Measurements from ENCODE around the gene JARID2. TPM values are rescaled to one million over a fixed set of nuclear protein-coding genes. Genes with fewer than 3 reads are reported as not detected.

The JARID2 gene
- total and polyA plus RNA-seq, 9 of the 15 experiments (the other 6 are each of a cell fraction or from before 2014, with no cell fraction given) = 5.0 to 29.0 (median 15.6) TPM

DNA sequence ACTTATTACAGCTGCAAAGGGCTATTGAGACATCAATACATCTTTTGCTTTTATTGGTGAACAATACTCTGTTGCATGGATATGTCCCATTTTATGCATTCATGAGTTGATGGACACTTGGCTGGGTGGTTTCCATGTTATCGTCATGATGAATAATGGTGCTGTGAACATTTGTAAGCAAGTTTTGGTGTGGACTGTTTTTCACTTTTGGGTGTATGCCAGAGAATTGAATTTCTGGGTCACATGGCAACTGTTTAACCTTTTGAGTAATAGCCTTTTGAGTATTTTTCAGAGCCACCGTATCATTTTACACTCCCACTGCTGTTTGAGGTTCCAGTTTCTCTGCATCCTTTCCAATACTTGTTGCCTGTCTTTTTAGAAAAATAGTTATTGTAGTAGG lies 107.0 kb downstream of the JARID2 start (continued):
- TF ChIP-seq, protein P1, sequence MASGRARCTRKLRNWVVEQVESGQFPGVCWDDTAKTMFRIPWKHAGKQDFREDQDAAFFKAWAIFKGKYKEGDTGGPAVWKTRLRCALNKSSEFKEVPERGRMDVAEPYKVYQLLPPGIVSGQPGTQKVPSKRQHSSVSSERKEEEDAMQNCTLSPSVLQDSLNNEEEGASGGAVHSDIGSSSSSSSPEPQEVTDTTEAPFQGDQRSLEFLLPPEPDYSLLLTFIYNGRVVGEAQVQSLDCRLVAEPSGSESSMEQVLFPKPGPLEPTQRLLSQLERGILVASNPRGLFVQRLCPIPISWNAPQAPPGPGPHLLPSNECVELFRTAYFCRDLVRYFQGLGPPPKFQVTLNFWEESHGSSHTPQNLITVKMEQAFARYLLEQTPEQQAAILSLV (tag; IDR thresholded peaks at IDR 0.05) = no peak
- TF ChIP-seq SIRT6 (IDR thresholded peaks at IDR 0.05; ENCODE audit: low read depth, low read length) (no peak), HDAC1 (IDR thresholded peaks at IDR 0.05) (no peak), KLF6 (CRISPR knock-in tag; IDR thresholded peaks at IDR 0.05; ENCODE audit: borderline replicate concordance) (no peak), RBM17 (IDR thresholded peaks at IDR 0.05; ENCODE audit: borderline replicate concordance, low read depth, low read length) (no peak), RAD51 (IDR thresholded peaks at IDR 0.05; ENCODE audit: borderline replicate concordance, low read depth) (peak; percentile 18; the same call in 1 of the 2 replicates)
- TF ChIP-seq, protein P2, sequence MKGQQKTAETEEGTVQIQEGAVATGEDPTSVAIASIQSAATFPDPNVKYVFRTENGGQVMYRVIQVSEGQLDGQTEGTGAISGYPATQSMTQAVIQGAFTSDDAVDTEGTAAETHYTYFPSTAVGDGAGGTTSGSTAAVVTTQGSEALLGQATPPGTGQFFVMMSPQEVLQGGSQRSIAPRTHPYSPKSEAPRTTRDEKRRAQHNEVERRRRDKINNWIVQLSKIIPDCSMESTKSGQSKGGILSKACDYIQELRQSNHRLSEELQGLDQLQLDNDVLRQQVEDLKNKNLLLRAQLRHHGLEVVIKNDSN (CRISPR knock-in tag; IDR thresholded peaks at IDR 0.05) = no peak
- TF ChIP-seq, protein P3, sequence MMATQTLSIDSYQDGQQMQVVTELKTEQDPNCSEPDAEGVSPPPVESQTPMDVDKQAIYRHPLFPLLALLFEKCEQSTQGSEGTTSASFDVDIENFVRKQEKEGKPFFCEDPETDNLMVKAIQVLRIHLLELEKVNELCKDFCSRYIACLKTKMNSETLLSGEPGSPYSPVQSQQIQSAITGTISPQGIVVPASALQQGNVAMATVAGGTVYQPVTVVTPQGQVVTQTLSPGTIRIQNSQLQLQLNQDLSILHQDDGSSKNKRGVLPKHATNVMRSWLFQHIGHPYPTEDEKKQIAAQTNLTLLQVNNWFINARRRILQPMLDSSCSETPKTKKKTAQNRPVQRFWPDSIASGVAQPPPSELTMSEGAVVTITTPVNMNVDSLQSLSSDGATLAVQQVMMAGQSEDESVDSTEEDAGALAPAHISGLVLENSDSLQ (IDR thresholded peaks at IDR 0.05) = peak; percentile 71

DNA sequence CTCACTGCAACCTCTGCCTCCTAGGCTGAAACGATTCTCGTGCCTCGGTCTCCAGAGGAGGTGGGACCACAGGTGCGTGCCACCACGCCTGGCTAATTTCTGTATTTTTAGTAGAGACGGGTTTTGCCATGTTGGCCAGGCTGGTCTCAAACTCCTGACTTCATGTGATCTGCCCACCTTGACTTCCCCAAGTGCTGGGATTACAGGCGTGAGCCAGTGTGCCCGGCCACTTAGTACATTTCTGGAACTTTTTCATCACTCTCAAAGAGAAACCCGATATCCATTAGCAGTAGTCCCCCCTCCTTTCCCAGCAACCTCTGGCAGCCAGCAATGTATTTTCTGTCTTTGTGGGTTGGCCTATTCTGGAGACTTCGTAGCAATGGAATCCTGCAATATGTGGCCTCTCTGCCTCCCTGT lies 109.8 kb downstream of the JARID2 start:
- Histone ChIP-seq H3K9ac (ENCODE audit: insufficient read depth in 1 of 2, low read depth in 2 of 2, low read length in 2 of 2) (no peak overlapping the region), H3K4me1 (replicated peaks in 1 of 2; ENCODE audit: control insufficient read depth in 2 of 2, insufficient read depth in 2 of 2, low read length in 2 of 2) (peaks cover 7 to 32% of the 10 kb centered on the region in 2 experiments; a peak in 4 of 5 replicates), H3K9me1 (ENCODE audit: control insufficient read depth, insufficient read depth, low read length) (peaks cover 6% of the 10 kb centered on the region), H2AFZ (ENCODE audit: low read depth, low read length) (no peak overlapping the region), H3K27me3 (ENCODE audit: control insufficient read depth in 2 of 2, insufficient read depth in 2 of 2, low read length in 2 of 2) (no peaks in the 10 kb centered on the region), H3K4me3 (no peak overlapping the region), H3K36me3 (ENCODE audit: control insufficient read depth, insufficient read depth, low read length) (no peaks in the 10 kb centered on the region), H3K9me3 (replicated peaks; ENCODE audit: control insufficient read depth, insufficient read depth, low read depth, low read length) (no peaks in the 10 kb centered on the region), H3K79me2 (ENCODE audit: control insufficient read depth, insufficient read depth, low read length) (peaks cover 97% of the 10 kb centered on the region), H3K4me2 (ENCODE audit: insufficient read depth, low read length) (no peak overlapping the region), H3K27ac (ENCODE audit: extremely low read depth, low read depth, low read length) (no peak overlapping the region), H4K20me1 (replicated peaks; ENCODE audit: control insufficient read depth, insufficient read depth, low read length) (peaks cover 35% of the 10 kb centered on the region)
- 84% methylated on average over 10 of the region's 10 CpGs for WGBS (ENCODE audit: insufficient coverage, low coverage, missing lambda C conversion rate)
- intact Hi-C loops (cut with micrococcal nuclease) (no loop called here), in situ Hi-C loops (cut with MboI) (no loop called here)
- FAIRE-seq (no peak), ATAC-seq (no peak), DNase-seq (ENCODE audit: extremely low read depth in 1 of 4, low spot score in 3 of 4) (no peak)
- BruUV-seq (replicated peaks) = no TSS peak
- ChIA-PET CTCF (ENCODE audit: low intra/inter-chr PET ratio) (no interaction called here), POLR2A (interaction anchor here (1.0 to 1.5 kb wide), 2 partner anchors 11 to 15 kb away, joined by 3 to 6 read pairs; no protein-coding TSS in a partner anchor)
- TF ChIP-seq HNRNPH1 (optimal IDR thresholded peaks at IDR 0.05; ENCODE audit: low read depth, low read length) (no peak), ZNF76 (CRISPR knock-in tag; IDR thresholded peaks at IDR 0.05; ENCODE audit: borderline replicate concordance) (no peak), ZNF347 (CRISPR knock-in tag; IDR thresholded peaks at IDR 0.05; ENCODE audit: low read depth) (no peak), ZFX (CRISPR knock-in tag; IDR thresholded peaks at IDR 0.05) (no peak), U2AF2 (optimal IDR thresholded peaks at IDR 0.05; ENCODE audit: low read depth, low read length) (no peak), ZBTB1 (CRISPR knock-in tag; IDR thresholded peaks at IDR 0.05; ENCODE audit: borderline replicate concordance, low read depth) (no peak)
- TF ChIP-seq, protein P4, sequence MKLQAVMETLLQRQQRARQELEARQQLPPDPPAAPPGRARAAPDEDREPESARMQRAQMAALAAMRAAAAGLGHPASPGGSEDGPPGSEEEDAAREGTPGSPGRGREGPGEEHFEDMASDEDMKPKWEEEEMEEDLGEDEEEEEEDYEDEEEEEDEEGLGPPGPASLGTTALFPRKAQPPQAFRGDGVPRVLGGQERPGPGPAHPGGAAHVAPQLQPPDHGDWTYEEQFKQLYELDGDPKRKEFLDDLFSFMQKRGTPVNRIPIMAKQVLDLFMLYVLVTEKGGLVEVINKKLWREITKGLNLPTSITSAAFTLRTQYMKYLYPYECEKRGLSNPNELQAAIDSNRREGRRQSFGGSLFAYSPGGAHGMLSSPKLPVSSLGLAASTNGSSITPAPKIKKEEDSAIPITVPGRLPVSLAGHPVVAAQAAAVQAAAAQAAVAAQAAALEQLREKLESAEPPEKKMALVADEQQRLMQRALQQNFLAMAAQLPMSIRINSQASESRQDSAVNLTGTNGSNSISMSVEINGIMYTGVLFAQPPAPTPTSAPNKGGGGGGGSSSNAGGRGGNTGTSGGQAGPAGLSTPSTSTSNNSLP (IDR thresholded peaks at IDR 0.05; ENCODE audit: borderline replicate concordance, low read depth, low read length) = no peak

Measured in K562 (cell line).